GM21390 (cell line): ENCODE results near the gene SCAF11.
A peak's percentile ranks its signal among the peaks of the same experiment; 100 is the strongest.

Experiments used
- ATAC-seq: cut with Tn5 transposase; IDR thresholded peaks from one replicate; pipeline ENCODE4 v1.9.1; 2021; ENCODE audit not compliant: unreplicated experiment

SCAF11 gene

GRCh38 chr12:45930369-45930768 is 60.0 kb downstream of the SCAF11 start:
- no peak for ATAC-seq

GRCh38 chr12:45928309-45928708 is 62.1 kb downstream of the SCAF11 start:
- ATAC-seq = no peak

- no peak for ATAC-seq
These were observed 71.6 kb downstream of the SCAF11 start for GRCh38 chr12:45918818-45919217.

GRCh38 chr12:45915405-45915804 is 75.0 kb downstream of the SCAF11 start:
- no peak for ATAC-seq

GRCh38 chr12:45914090-45914489 is 76.3 kb downstream of the SCAF11 start:
- no peak for ATAC-seq

- no peak for ATAC-seq
These were observed 76.7 kb downstream of the SCAF11 start for GRCh38 chr12:45913631-45914030.

- no peak for ATAC-seq
These were observed 77.6 kb downstream of the SCAF11 start for GRCh38 chr12:45912774-45913173.

- no peak for ATAC-seq
These were observed 81.2 kb downstream of the SCAF11 start for GRCh38 chr12:45909041-45909713.

- ATAC-seq = peak; percentile 83
These were observed 82.4 kb downstream of the SCAF11 start for GRCh38 chr12:45907955-45908354.

- ATAC-seq = no peak
These were observed 92.3 kb downstream of the SCAF11 start for GRCh38 chr12:45898094-45898493.

- ATAC-seq = no peak
These were observed 94.4 kb downstream of the SCAF11 start for GRCh38 chr12:45895961-45896360.

- ATAC-seq = no peak
These were observed 97.1 kb downstream of the SCAF11 start for GRCh38 chr12:45893240-45893639.

- no peak for ATAC-seq
These were observed 100.1 kb downstream of the SCAF11 start for GRCh38 chr12:45890276-45890675.

- no peak for ATAC-seq
These were observed 102.8 kb downstream of the SCAF11 start for GRCh38 chr12:45887544-45887943.

GRCh38 chr12:45886685-45887084 is 103.7 kb downstream of the SCAF11 start:
- no peak for ATAC-seq

- no peak for ATAC-seq
These were observed 107.2 kb downstream of the SCAF11 start for GRCh38 chr12:45883187-45883586.

GRCh38 chr12:45880533-45880932 is 109.8 kb downstream of the SCAF11 start:
- ATAC-seq = no peak

- ATAC-seq = no peak
These were observed 110.9 kb downstream of the SCAF11 start for GRCh38 chr12:45879363-45879895.

GRCh38 chr12:45878630-45879255 is 111.6 kb downstream of the SCAF11 start:
- ATAC-seq = no peak

GRCh38 chr12:45877069-45877468 is 113.3 kb downstream of the SCAF11 start:
- no peak for ATAC-seq

GRCh38 chr12:45872446-45872845 is 117.9 kb downstream of the SCAF11 start:
- no peak for ATAC-seq
